ENCODE measurements around the gene NLRP6. TPM values are rescaled to one million over a fixed set of nuclear protein-coding genes. Genes with fewer than 3 reads are reported as not detected.

NLRP6 gene
- total RNA-seq, 1 experiment from 2014 or later: not detected

DNA sequence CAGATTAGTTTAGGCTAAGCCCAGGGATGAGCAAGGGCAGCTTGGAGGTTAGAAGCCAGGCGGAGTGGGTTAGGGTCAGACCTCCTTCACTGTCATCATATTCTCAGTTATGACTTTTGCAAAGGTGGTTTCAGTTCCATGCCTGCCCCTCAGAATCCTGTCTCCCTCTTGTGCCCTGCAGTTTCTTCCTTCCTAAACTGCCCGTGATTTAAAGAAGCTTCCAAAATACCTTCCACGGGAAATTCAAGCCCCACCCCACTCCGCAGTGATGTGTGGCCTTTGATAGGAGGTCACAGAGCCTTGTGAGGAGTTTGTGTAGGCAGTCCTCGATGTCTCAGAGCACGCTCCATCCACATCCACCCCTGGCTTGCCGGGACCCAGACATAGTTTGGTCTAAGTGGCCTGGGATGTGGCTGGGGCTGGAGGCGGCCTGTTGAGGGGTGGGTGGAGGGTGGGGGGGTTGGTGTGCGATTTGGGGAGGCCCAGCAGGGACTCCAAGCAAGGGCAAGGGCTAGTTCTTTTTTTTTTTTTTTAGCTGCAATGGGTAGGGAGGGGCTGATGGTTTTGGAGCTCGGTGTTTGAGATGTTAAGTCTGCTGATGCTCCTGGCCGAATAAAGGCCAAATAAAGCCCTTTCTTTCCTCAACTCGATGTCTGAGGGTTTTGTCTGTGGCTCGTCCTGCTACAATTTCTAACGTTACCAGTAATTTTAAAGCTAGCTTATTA is 34.0 kb downstream of the NLRP6 start:
- H3K27ac ChIP-seq (ENCODE audit: insufficient read length, low read depth, low read length): no peak overlapping the region
- H3K4me1 ChIP-seq (ENCODE audit: insufficient read depth, low read length): peaks cover 11% of the 10 kb centered on the region; the same call in 1 of the 2 replicates
- Mint-ChIP-seq H3K4me3 (peak overlapping the region; percentile 62 to 67), H3K27ac (peak overlapping the region in 1 of 3 experiments; percentile 48; a peak in 1 of 7 replicates), H3K4me1 (peaks cover 53 to 72% of the 10 kb centered on the region in 2 experiments), H3K9me3 (no peaks in the 10 kb centered on the region; a peak in 1 of 5 replicates), H3K36me3 (ENCODE audit: insufficient read depth in 1 of 3, low read depth in 3 of 3) (peaks cover 6 to 19% (median 11%) of the 10 kb centered on the region in 3 experiments), H3K27me3 (ENCODE audit: low read depth) (no peaks in the 10 kb centered on the region)
- no peak overlapping the region for H3K18ac ChIP-seq (ENCODE audit: insufficient read length, low read depth, low read length)
- peaks cover 2% of the 10 kb centered on the region for H3K79me1 ChIP-seq (ENCODE audit: insufficient read depth, low read depth, low read length, poor library complexity, severe bottlenecking)
- no peak overlapping the region for H4K91ac ChIP-seq (ENCODE audit: insufficient read length, low read depth, low read length)
- H4K5ac ChIP-seq (ENCODE audit: insufficient read length, low read depth, low read length): no peak overlapping the region
- H3K14ac ChIP-seq (ENCODE audit: insufficient read depth, low read length): no peak overlapping the region
- H4K20me1 ChIP-seq (ENCODE audit: control insufficient read depth, insufficient read depth, insufficient read length): no peaks in the 10 kb centered on the region
- no peak overlapping the region for H3K23ac ChIP-seq (ENCODE audit: insufficient read length, low read depth, low read length)
- H2BK12ac ChIP-seq (ENCODE audit: insufficient read length, low read depth, low read length): no peak overlapping the region
- no peak overlapping the region for H3K4ac ChIP-seq (ENCODE audit: low read depth, low read length)
- no CpG with 5 or more reads among the region's 14 CpGs for WGBS (ENCODE audit: extremely low coverage, insufficient read length, low lambda C conversion rate)
- H4K8ac ChIP-seq (replicated peaks; ENCODE audit: insufficient read length, low read depth, low read length): no peak overlapping the region
- H2AFZ ChIP-seq (ENCODE audit: low read length): no peak overlapping the region
- no peak overlapping the region for H2BK20ac ChIP-seq (ENCODE audit: low read depth, low read length, poor library complexity, severe bottlenecking)
- H3K27me3 ChIP-seq (ENCODE audit: insufficient read depth, low read length): no peaks in the 10 kb centered on the region
- DNase-seq: no peak
- peaks cover 6% of the 10 kb centered on the region; the same call in 1 of the 2 replicates for H3K79me2 ChIP-seq (ENCODE audit: insufficient read depth, low read length)
- no peak overlapping the region for H3K56ac ChIP-seq (ENCODE audit: insufficient read length, low read depth, low read length)
- no peak overlapping the region for H2BK120ac ChIP-seq (ENCODE audit: low read depth, low read length, poor library complexity, severe bottlenecking)
- no peak overlapping the region for H2BK15ac ChIP-seq (ENCODE audit: low read depth, low read length)
- no peaks in the 10 kb centered on the region for H3K9me3 ChIP-seq (ENCODE audit: control insufficient read depth, low read depth, low read length)
- no peak overlapping the region for H3K4me2 ChIP-seq (ENCODE audit: insufficient read depth, insufficient read length, low read length)
- H2BK5ac ChIP-seq (ENCODE audit: insufficient read length, low read length): no peak overlapping the region
- no peak overlapping the region for H2AK5ac ChIP-seq (ENCODE audit: insufficient read length, low read length)
- H3T11ph ChIP-seq (ENCODE audit: low read length): no peak overlapping the region
- TF ChIP-seq, protein P1, sequence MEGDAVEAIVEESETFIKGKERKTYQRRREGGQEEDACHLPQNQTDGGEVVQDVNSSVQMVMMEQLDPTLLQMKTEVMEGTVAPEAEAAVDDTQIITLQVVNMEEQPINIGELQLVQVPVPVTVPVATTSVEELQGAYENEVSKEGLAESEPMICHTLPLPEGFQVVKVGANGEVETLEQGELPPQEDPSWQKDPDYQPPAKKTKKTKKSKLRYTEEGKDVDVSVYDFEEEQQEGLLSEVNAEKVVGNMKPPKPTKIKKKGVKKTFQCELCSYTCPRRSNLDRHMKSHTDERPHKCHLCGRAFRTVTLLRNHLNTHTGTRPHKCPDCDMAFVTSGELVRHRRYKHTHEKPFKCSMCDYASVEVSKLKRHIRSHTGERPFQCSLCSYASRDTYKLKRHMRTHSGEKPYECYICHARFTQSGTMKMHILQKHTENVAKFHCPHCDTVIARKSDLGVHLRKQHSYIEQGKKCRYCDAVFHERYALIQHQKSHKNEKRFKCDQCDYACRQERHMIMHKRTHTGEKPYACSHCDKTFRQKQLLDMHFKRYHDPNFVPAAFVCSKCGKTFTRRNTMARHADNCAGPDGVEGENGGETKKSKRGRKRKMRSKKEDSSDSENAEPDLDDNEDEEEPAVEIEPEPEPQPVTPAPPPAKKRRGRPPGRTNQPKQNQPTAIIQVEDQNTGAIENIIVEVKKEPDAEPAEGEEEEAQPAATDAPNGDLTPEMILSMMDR (conservative IDR thresholded peaks at IDR 0.05): no peak
- H3K9ac ChIP-seq (ENCODE audit: extremely low read depth, insufficient read length, low read length): no peak overlapping the region
- H3K23me2 ChIP-seq (ENCODE audit: insufficient read length, low read depth, low read length, poor library complexity, severe bottlenecking): peaks cover 28% of the 10 kb centered on the region

All from H9 (cell line).